GM10847 (cell line): ENCODE measurements around the gene ZNF507.

Source experiments
- POLR2A ChIP-seq: IDR thresholded peaks from 2 replicates; pipeline ENCODE4 v1.6.1; 2011; ENCODE audit not compliant: insufficient read length; ENCODE audit errors: extremely low read depth

Gene ZNF507

DNA sequence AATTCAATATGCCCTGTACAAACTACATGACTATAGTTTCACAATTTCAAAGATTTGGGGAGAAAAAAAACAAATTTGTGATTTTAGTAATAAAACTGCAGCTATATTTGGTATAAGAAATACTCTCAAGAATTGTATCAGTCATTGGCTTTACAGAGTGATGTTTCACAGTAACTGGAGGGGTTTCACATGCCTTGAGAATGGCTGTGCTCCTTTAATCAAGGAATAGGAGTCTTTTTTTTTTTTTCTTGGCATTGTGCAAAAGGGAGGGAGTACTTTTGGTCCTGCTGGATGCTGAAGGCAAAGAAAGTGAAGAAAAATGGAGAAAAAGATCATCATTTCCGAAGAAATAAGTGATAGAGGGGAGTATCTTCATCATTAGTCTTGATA, 6.8 kb downstream of the ZNF507 start:
- no peak for TF ChIP-seq POLR2A

DNA sequence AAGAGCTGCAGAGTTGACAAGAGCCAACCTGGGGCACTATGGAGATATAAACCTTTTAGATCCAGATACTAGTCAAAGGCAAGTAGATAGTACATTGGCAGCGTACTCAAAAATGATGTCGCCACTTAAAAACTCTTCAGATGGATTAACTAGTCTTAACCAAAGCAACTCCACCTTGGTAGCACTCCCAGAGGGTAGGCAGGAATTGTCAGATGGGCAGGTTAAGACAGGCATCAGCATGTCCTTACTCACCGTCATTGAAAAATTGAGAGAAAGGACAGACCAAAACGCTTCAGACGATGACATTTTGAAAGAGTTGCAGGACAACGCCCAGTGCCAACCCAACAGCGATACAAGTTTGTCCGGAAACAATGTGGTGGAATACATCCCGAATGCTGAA, 8.9 kb downstream of the ZNF507 start:
- TF ChIP-seq POLR2A = no peak

DNA sequence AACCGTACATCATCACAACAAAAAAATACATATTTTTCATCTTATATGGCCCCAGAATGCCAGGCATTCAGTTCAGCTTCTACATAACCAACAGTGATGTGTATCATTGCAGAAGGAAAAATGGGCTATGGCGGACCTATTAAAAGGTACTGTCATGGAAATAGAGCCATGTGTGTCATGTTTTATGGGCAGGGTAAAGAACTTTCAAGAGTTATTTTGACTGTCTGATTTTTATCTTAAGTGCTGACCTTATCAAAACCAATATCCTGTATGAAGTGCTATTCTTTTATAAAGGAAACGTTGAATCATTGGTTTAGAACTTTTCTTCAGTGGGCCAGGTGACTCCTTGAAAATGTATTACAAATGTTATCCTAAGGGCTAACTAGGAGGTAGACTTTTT, 9.9 kb downstream of the ZNF507 start:
- TF ChIP-seq POLR2A = no peak

DNA sequence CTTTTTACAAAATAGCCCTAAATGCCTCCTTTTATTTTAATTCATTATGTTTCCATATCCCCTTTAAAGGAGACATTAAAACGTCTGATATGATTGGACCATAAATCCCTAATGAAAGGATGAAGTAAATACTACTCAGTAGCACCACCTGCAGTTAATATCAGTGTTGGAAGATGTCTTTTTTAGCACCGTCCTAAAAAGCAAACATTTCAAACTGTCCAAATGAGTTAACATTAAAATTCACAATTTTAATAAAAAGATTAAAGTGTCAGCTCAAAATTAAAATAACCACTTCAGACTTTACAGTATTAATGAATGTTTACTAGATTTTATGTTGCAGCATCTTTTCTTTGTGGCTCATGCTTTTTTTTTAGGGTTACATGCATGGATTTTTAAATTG, 12.3 kb downstream of the ZNF507 start:
- TF ChIP-seq POLR2A = no peak

DNA sequence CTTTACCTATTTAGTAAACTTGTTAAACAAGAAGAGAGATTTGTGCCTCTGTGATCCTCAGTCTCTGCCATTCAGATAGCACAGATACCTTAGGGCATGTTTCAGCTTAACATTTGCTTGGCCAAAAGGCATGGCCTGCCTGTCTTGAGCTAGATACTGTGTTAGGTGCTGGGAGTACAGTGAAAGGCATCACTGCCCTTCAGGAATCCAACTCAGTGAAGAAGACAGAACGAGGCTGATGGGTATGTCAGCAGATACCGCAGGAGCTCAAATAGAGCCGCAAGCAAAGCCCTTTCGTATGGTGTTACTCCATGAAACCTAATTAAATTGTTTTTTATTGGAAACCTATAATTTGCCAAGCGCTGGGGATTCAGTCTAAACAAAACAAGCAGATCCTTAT, 12.9 kb downstream of the ZNF507 start:
- no peak for TF ChIP-seq POLR2A

DNA sequence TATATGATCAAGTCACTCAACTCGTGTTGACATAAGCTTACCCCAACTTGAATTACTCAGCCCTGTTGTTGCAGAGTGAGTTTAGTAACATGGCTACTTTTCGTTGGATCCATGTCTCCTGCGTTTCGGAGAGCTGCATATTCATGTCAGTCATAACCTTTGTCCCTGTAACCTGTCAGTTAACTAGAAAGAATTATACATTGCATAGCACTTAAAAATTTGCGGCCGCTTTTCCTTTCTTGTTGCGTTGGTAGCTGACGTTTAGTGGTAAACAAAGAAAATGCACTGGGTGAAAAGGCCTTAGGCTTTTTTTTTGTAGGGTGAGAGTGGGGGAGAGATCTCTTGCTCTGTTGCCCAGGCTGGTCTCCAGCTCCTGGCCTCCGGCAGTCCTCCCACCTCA, 14.2 kb downstream of the ZNF507 start:
- no peak for TF ChIP-seq POLR2A

DNA sequence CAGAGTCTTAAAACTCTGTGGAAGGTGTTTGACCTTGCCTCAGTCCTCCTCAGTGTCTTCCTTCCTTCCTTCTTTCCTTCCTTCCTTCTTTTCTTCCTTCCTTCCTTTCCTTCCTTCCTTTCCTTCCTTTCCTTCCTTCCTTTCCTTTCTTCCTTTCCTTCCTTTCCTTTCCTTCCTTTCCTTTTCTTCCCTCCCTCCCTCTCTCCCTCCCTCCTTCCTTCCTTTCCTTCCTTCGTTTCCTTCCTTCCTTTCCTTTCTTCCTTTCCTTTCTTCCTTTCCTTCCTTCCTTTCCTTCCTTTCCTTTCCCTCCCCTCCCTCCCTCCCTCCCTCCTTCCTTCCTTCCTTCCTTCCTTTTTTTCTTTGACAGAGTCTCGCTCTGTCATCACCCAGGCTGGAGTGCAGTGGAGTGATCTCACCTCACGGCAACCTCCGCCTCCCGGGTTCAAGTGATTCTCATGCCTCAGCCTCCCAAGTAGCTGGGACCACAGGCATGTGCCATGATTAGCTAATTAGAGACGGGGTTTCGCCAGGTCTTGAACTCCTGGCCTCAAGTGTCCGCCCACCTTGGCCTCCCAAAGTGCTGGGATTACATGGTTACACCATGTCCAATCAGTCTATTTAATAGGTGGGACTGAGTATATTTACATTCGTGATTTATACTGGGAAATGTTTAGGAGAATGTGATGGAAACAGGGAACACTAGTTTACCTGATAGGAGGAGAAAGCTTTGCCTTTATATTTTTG, 16.3 kb downstream of the ZNF507 start:
- TF ChIP-seq POLR2A = no peak

DNA sequence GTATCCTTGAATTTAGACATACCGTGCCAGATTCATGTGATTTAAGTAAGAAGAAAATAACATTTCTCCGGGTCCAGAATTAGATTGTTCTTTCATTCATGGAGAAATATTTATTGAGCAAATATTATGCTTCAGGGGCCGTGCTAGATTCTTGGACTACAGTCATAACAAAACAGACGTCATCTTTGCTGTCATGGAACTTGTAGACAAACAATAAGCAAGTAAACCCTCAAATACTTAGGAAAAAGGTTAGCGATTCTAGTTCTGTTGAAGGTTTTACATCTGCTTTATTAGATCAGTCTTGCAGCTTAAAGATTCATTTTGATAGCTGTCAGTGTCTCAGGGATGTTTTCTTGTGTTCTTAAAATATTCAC, 16.9 kb downstream of the ZNF507 start:
- TF ChIP-seq POLR2A = no peak

DNA sequence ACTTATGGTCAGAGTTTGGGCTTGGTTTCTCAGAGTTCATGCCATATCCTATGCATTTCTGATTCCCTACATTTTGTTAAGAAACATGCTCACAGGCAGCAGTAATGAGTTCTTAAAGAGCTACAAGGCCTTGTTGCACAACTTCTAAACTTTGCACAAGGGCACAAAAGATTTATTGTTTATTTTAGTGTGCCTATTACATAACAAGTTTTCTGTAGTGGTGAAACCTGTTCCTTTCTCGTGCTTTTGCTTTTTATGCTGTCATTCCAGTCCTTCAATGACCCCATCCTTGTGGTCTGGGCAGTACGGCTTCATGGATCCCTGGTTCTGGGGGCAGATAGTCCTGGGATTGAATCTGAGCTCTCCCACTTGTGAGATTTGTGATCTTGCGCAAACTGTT, 17.8 kb downstream of the ZNF507 start:
- TF ChIP-seq POLR2A = no peak

DNA sequence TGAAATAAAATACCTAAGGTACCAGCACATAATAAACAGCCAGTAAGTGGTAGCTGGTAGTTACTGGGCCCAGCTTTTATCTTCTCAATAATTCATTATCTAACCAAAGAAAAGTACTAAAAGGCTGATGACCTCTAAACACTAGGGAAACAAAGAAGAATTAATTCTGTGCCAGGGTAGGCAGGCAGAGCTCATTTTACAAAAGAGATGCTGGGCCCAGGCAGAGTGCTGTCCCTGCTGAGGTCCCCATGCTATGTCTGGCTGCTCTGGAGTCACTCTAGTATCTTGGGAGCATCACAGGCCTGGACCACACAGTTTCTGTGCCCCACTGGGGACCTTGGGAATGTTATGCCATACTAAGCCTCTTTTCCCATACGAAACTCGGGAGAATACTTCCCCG, 18.2 kb downstream of the ZNF507 start:
- TF ChIP-seq POLR2A = no peak

DNA sequence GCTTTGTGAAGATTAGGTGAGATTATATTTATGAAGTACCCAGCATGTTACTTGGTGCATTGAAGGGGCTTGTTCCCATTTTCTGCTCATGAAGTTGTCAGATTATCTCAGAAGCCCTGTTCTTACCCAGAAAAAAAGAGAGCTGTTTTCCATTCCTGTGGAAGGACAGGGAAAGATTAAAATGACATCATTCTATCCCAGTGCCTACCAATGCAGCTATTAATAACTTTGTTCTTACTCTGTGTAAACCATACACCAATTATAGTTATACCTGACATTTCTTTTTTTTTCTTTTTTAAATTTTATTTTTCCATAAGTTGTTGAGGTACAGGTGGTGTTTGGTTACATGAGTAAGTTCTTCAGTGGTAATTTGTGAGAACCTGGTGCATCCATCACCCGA, 18.6 kb downstream of the ZNF507 start:
- TF ChIP-seq POLR2A = no peak

DNA sequence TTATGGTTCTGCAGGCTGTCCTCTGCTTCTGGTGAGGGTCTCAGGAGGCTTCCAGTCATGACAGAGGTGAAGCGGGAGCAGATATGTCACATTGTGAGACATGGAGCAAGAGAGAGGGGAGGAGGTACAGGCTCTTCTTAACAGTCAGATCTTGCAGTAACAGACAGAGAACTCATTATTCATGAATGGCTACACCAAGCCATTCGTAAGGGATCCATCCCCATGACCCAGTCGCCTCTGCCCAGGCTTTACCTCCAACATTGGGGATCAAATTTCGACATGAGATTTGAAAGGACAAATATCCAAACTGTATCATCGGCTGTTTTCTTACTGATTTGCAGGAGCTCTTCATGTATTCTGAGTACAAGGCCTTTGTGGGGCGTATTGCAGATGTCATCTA, 21.7 kb downstream of the ZNF507 start:
- TF ChIP-seq POLR2A = no peak

DNA sequence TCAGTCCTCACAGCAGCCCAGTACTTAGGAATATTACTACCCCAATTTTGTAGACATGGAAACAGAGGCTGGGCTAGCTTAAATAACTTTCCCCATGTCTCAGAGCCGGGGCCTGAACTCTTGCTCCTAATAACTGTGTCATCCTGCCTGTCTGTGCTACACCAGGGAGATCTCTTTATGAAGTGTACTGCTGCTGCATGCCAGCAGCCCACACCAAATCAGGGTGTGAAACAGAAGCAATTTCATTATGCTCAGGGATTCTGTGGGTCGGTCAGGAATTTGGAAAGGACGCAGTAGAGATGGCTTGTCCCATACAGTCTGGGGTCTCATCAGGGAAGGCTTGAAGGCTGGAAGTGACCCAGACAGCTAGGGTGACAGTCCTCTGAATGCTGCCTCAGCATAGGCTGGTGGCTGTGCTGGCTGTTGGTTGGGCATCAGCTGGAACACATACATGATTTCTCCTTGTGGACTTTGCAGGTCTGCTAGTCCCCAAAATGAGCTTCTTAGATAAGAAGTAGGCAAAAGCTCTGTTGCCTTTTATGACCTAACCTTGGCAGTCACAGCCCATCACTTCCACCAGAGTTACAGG, 22.6 kb downstream of the ZNF507 start:
- TF ChIP-seq POLR2A = no peak

DNA sequence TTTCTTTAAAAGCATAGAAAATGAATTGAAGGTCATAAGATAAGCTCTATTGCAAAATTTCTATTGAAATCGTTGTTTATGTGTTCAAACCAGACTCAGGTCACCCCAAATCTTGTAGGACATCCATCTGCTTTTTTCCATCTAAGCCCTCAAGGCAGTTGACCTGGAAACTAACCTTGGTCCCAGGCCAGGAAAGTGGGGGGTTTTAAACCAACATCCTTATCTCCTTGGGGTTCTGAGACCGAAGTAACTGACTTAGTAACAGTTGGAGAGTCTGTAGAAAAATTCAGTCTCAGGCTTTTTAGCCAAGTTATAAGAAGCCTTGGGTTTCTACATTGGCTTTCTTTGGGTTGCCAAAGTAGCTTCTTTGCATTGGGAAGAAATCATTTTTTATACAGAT, 23.4 kb downstream of the ZNF507 start:
- no peak for TF ChIP-seq POLR2A

DNA sequence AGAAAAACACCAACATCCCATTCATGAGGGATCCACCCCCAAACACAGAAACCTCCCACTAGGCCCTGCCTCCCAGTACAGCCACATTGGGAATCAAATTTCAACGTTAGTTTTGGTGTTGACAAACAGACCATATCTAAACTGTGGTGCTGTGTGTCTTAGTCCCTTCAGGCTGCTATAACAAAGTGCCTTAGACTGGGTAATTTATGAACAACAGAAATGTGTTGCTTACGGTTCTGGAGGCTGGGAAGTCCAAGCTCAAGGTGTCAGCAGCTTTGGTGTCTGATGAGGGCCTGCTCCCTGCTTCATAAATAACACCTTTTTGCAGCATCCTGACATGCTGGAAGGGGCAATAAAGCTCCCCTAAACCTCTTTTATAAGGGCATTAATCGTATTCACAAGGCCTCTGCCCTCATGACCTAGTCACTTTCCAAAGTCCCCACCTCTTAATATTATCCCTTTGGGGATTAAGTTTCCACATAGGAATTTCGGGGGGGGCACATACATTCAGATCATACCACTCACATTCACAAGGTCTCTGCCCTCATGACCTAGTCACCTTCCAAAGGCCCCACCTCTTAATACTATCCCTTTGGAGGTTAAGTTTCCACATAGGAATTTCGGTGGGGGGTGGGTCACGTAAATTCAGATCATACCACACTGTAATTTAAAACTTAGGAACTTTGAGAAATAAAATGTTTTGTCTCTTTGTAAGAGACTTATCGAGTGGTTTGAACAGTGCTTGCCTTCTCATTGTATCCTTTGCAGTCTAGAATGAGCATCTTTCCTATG, 27.5 kb downstream of the ZNF507 start:
- TF ChIP-seq POLR2A = no peak

DNA sequence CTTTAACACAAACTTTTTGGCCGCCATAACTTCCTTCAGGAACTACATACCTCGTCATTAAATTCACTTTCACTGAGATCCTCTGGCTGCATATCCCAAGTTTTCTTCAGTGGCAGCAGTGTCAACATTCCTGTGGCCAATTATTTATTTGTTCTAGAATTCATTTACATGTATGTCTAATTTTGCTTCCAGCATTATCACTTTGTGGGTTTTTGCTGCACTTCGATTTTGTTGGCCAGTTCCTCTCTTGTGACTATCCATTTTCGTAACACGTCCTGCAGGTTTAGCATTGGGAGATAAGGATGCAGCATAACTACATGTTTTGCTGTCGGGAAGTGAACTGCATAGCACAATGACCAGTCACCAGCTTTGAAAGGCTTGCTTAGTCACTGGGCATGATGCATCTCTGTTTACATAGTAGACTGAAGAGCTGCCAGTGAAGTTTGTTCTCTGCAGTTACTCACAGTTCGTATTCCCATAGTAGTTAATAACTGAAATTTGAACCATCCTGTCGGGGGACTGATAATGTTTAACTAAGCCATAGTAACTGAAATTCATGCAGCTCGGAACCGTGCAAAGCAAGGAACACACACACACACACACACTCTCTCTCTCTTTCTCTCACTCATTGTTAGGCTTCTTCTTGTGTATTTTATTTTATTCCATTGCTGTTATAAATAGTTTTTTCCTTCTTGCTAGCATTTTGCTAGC, 28.3 kb downstream of the ZNF507 start:
- TF ChIP-seq POLR2A = no peak
